WTC11 (cell line): ENCODE data around the gene PPP4R4. TPM values are rescaled to one million over a fixed set of nuclear protein-coding genes. Genes with fewer than 3 reads are reported as not detected.
A peak's percentile ranks its signal among the peaks of the same experiment; 100 is the strongest.

Experiments
- ATAC-seq: fragments of 200-7000 bp; cut with Tn5 transposase; 2 replicates; pipeline ENCODE4 v1.10.0; 2021; ENCODE audit warnings: mild to moderate bottlenecking, moderate library complexity
- CTCF ChIA-PET: fragments of 300-600 bp; sonication (Branson Sonifier 250); formaldehyde crosslinking; loops from one replicate; lab custom pipeline; 2021; ENCODE audit warnings: antibody characterized with exemption; lab: Charles Lee
- POLR2A ChIA-PET: fragments of 350-600 bp; sonication (Branson Sonifier 250); formaldehyde crosslinking; loops from one replicate; lab custom pipeline; 2021; ENCODE audit warnings: antibody characterized with exemption; lab: Charles Lee
- DNase-seq: peaks from one replicate; pipeline ENCODE4 v3.0.0; 2021; ENCODE audit warnings: low spot score
- H3K27ac Mint-ChIP-seq: 2 replicates; pipeline ENCODE4 v1.8.0; 2021; ENCODE audit warnings: mixed read lengths
- H3K27me3 Mint-ChIP-seq: 2 replicates; pipeline ENCODE4 v1.8.0; 2021; ENCODE audit warnings: low read depth, mild to moderate bottlenecking, moderate library complexity, mixed read lengths
- H3K36me3 Mint-ChIP-seq: 2 replicates; pipeline ENCODE4 v1.8.0; 2021; ENCODE audit warnings: mixed read lengths
- H3K4me1 Mint-ChIP-seq: 2 replicates; pipeline ENCODE4 v1.8.0; 2022; ENCODE audit warnings: mixed read lengths
- H3K4me3 Mint-ChIP-seq: 2 replicates; pipeline ENCODE4 v1.8.0; 2021; ENCODE audit warnings: mild to moderate bottlenecking, moderate library complexity, mixed read lengths
- H3K9me3 Mint-ChIP-seq: 2 replicates; pipeline ENCODE4 v1.8.0; 2021; ENCODE audit warnings: mixed read lengths
- AR ChIP-seq: fragments of 250-450 bp; sonication (Bioruptor Pico); IDR thresholded peaks from 2 replicates; pipeline ENCODE4 v1.9.0; 2021; ENCODE audit warnings: mild to moderate bottlenecking
- FOXP4 ChIP-seq: sonication (generic); formaldehyde crosslinking; IDR thresholded peaks from 2 replicates; pipeline ENCODE4 v1.8.0; 2022; ENCODE audit warnings: mild to moderate bottlenecking, missing genetic modification reagents
- GABPB1 ChIP-seq: sonication (generic); formaldehyde crosslinking; IDR thresholded peaks from 2 replicates; pipeline ENCODE4 v1.8.1; 2023; ENCODE audit warnings: mild to moderate bottlenecking, missing genetic modification reagents
- NFYB ChIP-seq: sonication (generic); formaldehyde crosslinking; conservative IDR thresholded peaks from 2 replicates; pipeline ENCODE4 v1.8.0; 2022; ENCODE audit warnings: low read depth, missing genetic modification reagents
- OVOL2 ChIP-seq: fragments of 250-450 bp; sonication (Bioruptor Pico); IDR thresholded peaks from 2 replicates; pipeline ENCODE4 v1.9.0; 2021; ENCODE audit warnings: mild to moderate bottlenecking, borderline replicate concordance
- SMAD4 ChIP-seq: sonication (generic); formaldehyde crosslinking; IDR thresholded peaks from 2 replicates; pipeline ENCODE4 v1.8.0; 2022; ENCODE audit warnings: mild to moderate bottlenecking, missing genetic modification reagents
- TEAD1 ChIP-seq: sonication (generic); formaldehyde crosslinking; IDR thresholded peaks from 2 replicates; pipeline ENCODE4 v1.8.0; 2022; ENCODE audit warnings: mild to moderate bottlenecking, missing genetic modification reagents
- TEAD4 ChIP-seq: sonication (generic); formaldehyde crosslinking; IDR thresholded peaks from 2 replicates; pipeline ENCODE4 v1.8.0; 2022; ENCODE audit warnings: mild to moderate bottlenecking, missing genetic modification reagents
- ZNF263 ChIP-seq: sonication (generic); formaldehyde crosslinking; IDR thresholded peaks from 2 replicates; pipeline ENCODE4 v1.8.1; 2022; ENCODE audit warnings: low read depth, mild to moderate bottlenecking, moderate library complexity, missing genetic modification reagents
- ZNF281 ChIP-seq: sonication (generic); formaldehyde crosslinking; IDR thresholded peaks from 2 replicates; pipeline ENCODE4 v1.8.0; 2023; ENCODE audit warnings: mild to moderate bottlenecking, missing genetic modification reagents
- ZSCAN18 ChIP-seq: fragments of 250-450 bp; sonication (Bioruptor Pico); IDR thresholded peaks from 2 replicates; pipeline ENCODE4 v2.1.2; 2022; ENCODE audit warnings: mild to moderate bottlenecking, moderate library complexity
- total RNA-seq: library from RNA; stranded (reverse); gene quantifications from 3 replicates; pipeline ENCODE4 v1.2.3, GENCODE V29; 2021

Gene PPP4R4
- total RNA-seq, 1 experiment from 2014 or later: 9.6 TPM

- ChIA-PET POLR2A (no interaction called here), CTCF (interaction anchor here (1.1 to 1.5 kb wide), 2 partner anchors 156 to 194 kb away, joined by 5 to 8 read pairs; no protein-coding TSS in a partner anchor)
- no peak within 1 kb of the TSS for H3K27ac Mint-ChIP-seq
- H3K36me3 Mint-ChIP-seq: no peaks in the 10 kb centered on the region
- H3K4me1 Mint-ChIP-seq: 0 out of 2 replicates have a peak, but pooled peaks cover 3% of the 10 kb centered on the region
- peaks cover 3% of the 10 kb centered on the region for H3K9me3 Mint-ChIP-seq
- H3K27me3 Mint-ChIP-seq: no peaks in the 10 kb centered on the region
- no peak for DNase-seq
- ATAC-seq: 0 out of 2 replicates have a peak, but pooled peaks have one; percentile 19
- no peak within 1 kb of the TSS for H3K4me3 Mint-ChIP-seq
- TF ChIP-seq AR (CRISPR knock-in tag) (no peak), GABPB1 (CRISPR knock-in tag) (peak; percentile 13; the same call in 1 of the 2 replicates)
- TF ChIP-seq, all 79 proteins: peak for 1
Measured at GRCh38 chr14:94292872-94293577, 118.9 kb downstream of the PPP4R4 start, which contains the start of gene SERPINA10. Gene SERPINA10 (minus strand): TSS chr14:94293268. CDS start chr14:94290593, 2,675 bp downstream.

GRCh38 chr14:94293578-94293924, 119.4 kb downstream of the PPP4R4 start:
- POLR2A ChIA-PET: no interaction called here

More at GRCh38 chr14:94293578-94293924, 119.4 kb downstream of the PPP4R4 start:
- H3K4me3 Mint-ChIP-seq: no peak overlapping the region
- H3K27me3 Mint-ChIP-seq: no peaks in the 10 kb centered on the region
- no peak overlapping the region for H3K27ac Mint-ChIP-seq
- CTCF ChIA-PET: interaction anchor here (1.1 to 1.5 kb wide), 2 partner anchors 157 to 193 kb away, joined by 5 to 8 read pairs; no protein-coding TSS in a partner anchor
- no peaks in the 10 kb centered on the region for H3K36me3 Mint-ChIP-seq
- no peaks in the 10 kb centered on the region for H3K9me3 Mint-ChIP-seq
- TF ChIP-seq ZNF281 (no peak), SMAD4 (CRISPR knock-in tag) (no peak), TEAD1 (CRISPR knock-in tag) (no peak), FOXP4 (CRISPR knock-in tag) (no peak), ZSCAN18 (no peak), OVOL2 (CRISPR knock-in tag) (no peak), ZNF263 (no peak), TEAD4 (CRISPR knock-in tag) (no peak), NFYB (CRISPR knock-in tag) (no peak)
- no peak for DNase-seq
- no peak for ATAC-seq
- peaks cover 4% of the 10 kb centered on the region for H3K4me1 Mint-ChIP-seq
